SK-N-SH (cell line): ENCODE results near the gene FAM151A. TPM values are rescaled to one million over a fixed set of nuclear protein-coding genes. Genes with fewer than 3 reads are reported as not detected.

Experiments used
- CTCF ChIA-PET: fragments of 300-600, 350-600 bp; formaldehyde crosslinking; extraction: SDS; loops from one replicate; lab custom pipeline; 2021; lab: Yijun Ruan, JAX
- POLR2A ChIA-PET: fragments of 350-600 bp; sonication (Branson Sonifier 250); formaldehyde crosslinking; extraction: SDS; loops from one replicate; lab custom pipeline; 2020; ENCODE audit warnings: antibody characterized with exemption, inconsistent platforms; lab: Yijun Ruan, JAX
- DNase-seq: peaks from one replicate; pipeline ENCODE4 v3.0.0; 2012
- H2AFZ ChIP-seq: fragments of 200-600 bp; sonication (generic); 2 replicates; pipeline ENCODE4 v1.8.1; 2016; ENCODE audit warnings: antibody characterized with exemption, mild to moderate bottlenecking, low read depth
- H3F3A ChIP-seq: fragments of 200-600 bp; sonication (generic); replicated peaks from 2 replicates; pipeline ENCODE3; 2016; ENCODE audit warnings: antibody characterized with exemption, mild to moderate bottlenecking; ENCODE audit not compliant: insufficient read depth
- H3K27ac ChIP-seq, 2 experiments: fragments of 200-500 bp in 1 of 2; fragments of 200-600 bp in 1 of 2; sonication (Bioruptor generic) in 1 of 2; sonication (generic), shearing (Covaris generic) in 1 of 2; 2 replicates each; pipeline versions ENCODE4 v1.5.1 to v1.6.1; 2014 to 2016; ENCODE audit warnings: low read depth in 2 of 2, inconsistent platforms in 1 of 2, low read length in 1 of 2, mild to moderate bottlenecking in 1 of 2, mixed read lengths in 1 of 2
- H3K27me3 ChIP-seq: fragments of 200-600 bp; sonication (generic), shearing (Covaris generic); 2 replicates; pipeline ENCODE4 v1.6.1; 2016; ENCODE audit warnings: mixed run types; ENCODE audit not compliant: insufficient read depth
- H3K36me3 ChIP-seq, 2 experiments: fragments of 200-500 bp in 1 of 2; fragments of 200-600 bp in 1 of 2; sonication (Bioruptor generic) in 1 of 2; sonication (generic) in 1 of 2; replicated peaks in 1 of 2; 2 replicates each; pipeline versions ENCODE3 to v1.5.1; 2014 to 2016; ENCODE audit warnings: low read length in 1 of 2, mild to moderate bottlenecking in 1 of 2; ENCODE audit not compliant: insufficient read depth in 2 of 2, control insufficient read depth in 1 of 2
- H3K4me1 ChIP-seq, 2 experiments: fragments of 200-500 bp in 1 of 2; fragments of 200-600 bp in 1 of 2; sonication (Bioruptor generic) in 1 of 2; sonication (generic), shearing (Covaris generic) in 1 of 2; 2 replicates each; pipeline versions ENCODE4 v1.5.1 to v1.6.1; 2014 to 2016; ENCODE audit warnings: low read depth in 1 of 2, low read length in 1 of 2, mixed run types in 1 of 2; ENCODE audit not compliant: insufficient read depth in 2 of 2, control insufficient read depth in 1 of 2
- H3K4me2 ChIP-seq: fragments of 200-600 bp; sonication (generic), shearing (Covaris generic); 2 replicates; pipeline ENCODE4 v1.6.1; 2017; ENCODE audit warnings: mixed run types
- H3K4me3 ChIP-seq, 2 experiments: fragments of 200-500 bp in 1 of 2; fragments of 200-600 bp in 1 of 2; sonication (Bioruptor generic) in 1 of 2; sonication (generic), shearing (Covaris generic) in 1 of 2; 2 replicates each; pipeline versions ENCODE4 v1.5.1 to v1.8.1; 2014 to 2016; ENCODE audit warnings: low read depth in 2 of 2, inconsistent platforms in 1 of 2, low read length in 1 of 2, mild to moderate bottlenecking in 1 of 2, mixed read lengths in 1 of 2, moderate library complexity in 1 of 2
- H3K79me2 ChIP-seq: fragments of 200-600 bp; sonication (generic); 2 replicates; pipeline ENCODE4 v1.8.1; 2017; ENCODE audit warnings: mild to moderate bottlenecking; ENCODE audit not compliant: insufficient read depth
- H3K9ac ChIP-seq: fragments of 200-600 bp; sonication (generic); 2 replicates; pipeline ENCODE4 v1.6.1; 2017; ENCODE audit warnings: mixed run types
- H3K9me2 ChIP-seq: fragments of 200-600 bp; sonication (generic); 2 replicates; pipeline ENCODE4 v1.6.1; 2017; ENCODE audit warnings: mixed run types
- H3K9me3 ChIP-seq: fragments of 200-600 bp; sonication (generic); 2 replicates; pipeline ENCODE4 v1.6.1; 2017; ENCODE audit warnings: mixed run types, mild to moderate bottlenecking, moderate library complexity
- H4K20me1 ChIP-seq: fragments of 200-600 bp; sonication (generic); 2 replicates; pipeline ENCODE4 v1.6.1; 2017; ENCODE audit warnings: mild to moderate bottlenecking, mixed run types; ENCODE audit not compliant: insufficient read depth
- CHD2 ChIP-seq: fragments of 150-350 bp; IDR thresholded peaks from 2 replicates; pipeline ENCODE4 v1.6.1; 2018; ENCODE audit warnings: low read length; ENCODE audit not compliant: partially characterized antibody
- ELF1 ChIP-seq: IDR thresholded peaks from 2 replicates; pipeline ENCODE4 v1.4.0; 2012
- EP300 ChIP-seq, 2 experiments: IDR thresholded peaks; 2 replicates each; pipeline versions ENCODE4 v1.4.0 to v1.6.1; 2012; ENCODE audit warnings: borderline replicate concordance in 1 of 2, low read depth in 1 of 2, low read length in 1 of 2
- EZH2phosphoT487 ChIP-seq: fragments of 200-600 bp; sonication (generic); IDR thresholded peaks from 2 replicates; pipeline ENCODE4 v1.6.1; 2017; ENCODE audit warnings: low read depth, mixed run types, mild to moderate bottlenecking, antibody characterized with exemption, moderate library complexity, borderline replicate concordance
- FOXJ3 ChIP-seq: sonication (generic); formaldehyde crosslinking; IDR thresholded peaks from 2 replicates; pipeline ENCODE4 v1.5.1; 2020; ENCODE audit warnings: mild to moderate bottlenecking, missing genetic modification reagents
- JUND ChIP-seq: IDR thresholded peaks from 2 replicates; pipeline ENCODE4 v1.4.0; 2012
- MEF2A ChIP-seq: IDR thresholded peaks from 2 replicates; pipeline ENCODE4 v1.4.0; 2012; ENCODE audit warnings: low read depth, borderline replicate concordance
- MXI1 ChIP-seq: IDR thresholded peaks from 2 replicates; pipeline ENCODE4 v1.6.1; 2012; ENCODE audit warnings: mild to moderate bottlenecking, low read depth, low read length, improper control_type of control experiment
- NRF1 ChIP-seq: IDR thresholded peaks from 2 replicates; pipeline ENCODE4 v1.6.1; 2012; ENCODE audit warnings: low read depth, mild to moderate bottlenecking, low read length
- RAD21 ChIP-seq: IDR thresholded peaks from 2 replicates; pipeline ENCODE4 v1.6.1; 2012; ENCODE audit warnings: mild to moderate bottlenecking, low read length
- RCOR1 ChIP-seq: fragments of 150-350 bp; IDR thresholded peaks from 2 replicates; pipeline ENCODE4 v1.6.1; 2017; ENCODE audit warnings: antibody characterized with exemption, low read length
- RXRA ChIP-seq: IDR thresholded peaks from 2 replicates; pipeline ENCODE4 v1.4.0; 2012; ENCODE audit warnings: low read depth, mild to moderate bottlenecking, borderline replicate concordance
- SIN3A ChIP-seq: IDR thresholded peaks from 2 replicates; pipeline ENCODE4 v1.6.1; 2012; ENCODE audit warnings: low read depth, mild to moderate bottlenecking, low read length, moderate library complexity, borderline replicate concordance
- TAF1 ChIP-seq: IDR thresholded peaks from 2 replicates; pipeline ENCODE4 v1.6.1; 2012; ENCODE audit warnings: low read depth, mild to moderate bottlenecking, low read length, moderate library complexity, borderline replicate concordance
- TCF12 ChIP-seq: IDR thresholded peaks from 2 replicates; pipeline ENCODE4 v1.4.0; 2012
- TEAD4 ChIP-seq: IDR thresholded peaks from 2 replicates; pipeline ENCODE4 v1.4.0; 2012; ENCODE audit warnings: mild to moderate bottlenecking, borderline replicate concordance; ENCODE audit not compliant: insufficient read depth
- USF2 ChIP-seq: fragments of 150-350 bp; IDR thresholded peaks from 2 replicates; pipeline ENCODE4 v1.6.1; 2017; ENCODE audit warnings: antibody characterized with exemption, low read length, low read depth, borderline replicate concordance
- ZBTB33 ChIP-seq: IDR thresholded peaks from 2 replicates; pipeline ENCODE4 v1.4.0; 2012; ENCODE audit warnings: low read depth, borderline replicate concordance
- WGBS: methylation state at CpG from one replicate; pipeline ENCODE4 v1.1.6; 2017; ENCODE audit warnings: low lambda C conversion rate; 5-methylcytosine and 5-hydroxymethylcytosine counted together
- polyA plus RNA-seq, 3 experiments: library from polyadenylated mRNA; depleted of rRNA; stranded (reverse); fragments of >200 nt; gene quantifications; 2 replicates each; pipeline ENCODE4 v1.2.3, GENCODE V29; 2012
- TF ChIP-seq, protein P1 (sequence below): IDR thresholded peaks from 2 replicates; pipeline ENCODE4 v1.4.0; 2012; ENCODE audit warnings: low read depth, borderline replicate concordance

Gene FAM151A
- polyA plus RNA-seq, 1 of the 3 experiments (the other 2 are of a cell fraction), result not detected

DNA sequence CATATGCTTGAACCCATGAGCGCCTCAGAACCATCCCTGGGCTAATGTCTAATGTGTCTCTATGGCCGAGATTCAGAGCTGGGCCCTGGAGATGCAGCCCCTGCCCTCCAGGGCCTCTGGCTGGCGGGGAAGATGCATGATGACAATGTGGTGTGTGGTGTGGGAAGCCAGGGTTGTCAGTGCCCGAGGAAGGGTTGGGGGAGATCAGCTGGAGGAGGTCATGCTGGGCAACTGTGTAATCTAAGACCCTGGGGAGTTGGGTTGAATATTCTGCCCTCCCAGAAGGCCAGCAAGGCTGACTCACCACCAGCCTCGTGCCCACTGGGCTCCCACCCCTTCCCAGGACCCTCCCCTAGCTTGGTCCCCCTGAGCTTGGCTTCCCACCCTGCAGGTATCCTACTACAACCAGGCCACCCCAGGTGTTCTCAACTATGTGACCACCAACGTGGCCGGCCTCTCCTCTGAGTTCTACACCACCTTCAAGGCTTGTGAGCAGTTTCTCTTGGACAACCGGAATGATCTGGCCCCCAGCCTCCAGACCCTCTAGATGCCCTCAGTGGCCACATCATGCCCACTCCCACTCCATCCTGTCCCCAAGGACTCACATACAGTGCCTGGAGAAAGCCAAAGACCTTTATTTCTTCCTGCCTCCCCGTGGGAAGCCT is 14.6 kb downstream of the FAM151A start (continued):
- no peak for TF ChIP-seq ZBTB33
- TF ChIP-seq MXI1, result no peak
- TF ChIP-seq CHD2, result no peak
- no peak for TF ChIP-seq SIN3A
- TF ChIP-seq, protein P1, sequence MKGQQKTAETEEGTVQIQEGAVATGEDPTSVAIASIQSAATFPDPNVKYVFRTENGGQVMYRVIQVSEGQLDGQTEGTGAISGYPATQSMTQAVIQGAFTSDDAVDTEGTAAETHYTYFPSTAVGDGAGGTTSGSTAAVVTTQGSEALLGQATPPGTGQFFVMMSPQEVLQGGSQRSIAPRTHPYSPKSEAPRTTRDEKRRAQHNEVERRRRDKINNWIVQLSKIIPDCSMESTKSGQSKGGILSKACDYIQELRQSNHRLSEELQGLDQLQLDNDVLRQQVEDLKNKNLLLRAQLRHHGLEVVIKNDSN, result no peak
- no peak for TF ChIP-seq EZH2phosphoT487
- no peak for TF ChIP-seq USF2
- no peak for TF ChIP-seq RXRA
- no peak for TF ChIP-seq FOXJ3 (CRISPR knock-in tag)

DNA sequence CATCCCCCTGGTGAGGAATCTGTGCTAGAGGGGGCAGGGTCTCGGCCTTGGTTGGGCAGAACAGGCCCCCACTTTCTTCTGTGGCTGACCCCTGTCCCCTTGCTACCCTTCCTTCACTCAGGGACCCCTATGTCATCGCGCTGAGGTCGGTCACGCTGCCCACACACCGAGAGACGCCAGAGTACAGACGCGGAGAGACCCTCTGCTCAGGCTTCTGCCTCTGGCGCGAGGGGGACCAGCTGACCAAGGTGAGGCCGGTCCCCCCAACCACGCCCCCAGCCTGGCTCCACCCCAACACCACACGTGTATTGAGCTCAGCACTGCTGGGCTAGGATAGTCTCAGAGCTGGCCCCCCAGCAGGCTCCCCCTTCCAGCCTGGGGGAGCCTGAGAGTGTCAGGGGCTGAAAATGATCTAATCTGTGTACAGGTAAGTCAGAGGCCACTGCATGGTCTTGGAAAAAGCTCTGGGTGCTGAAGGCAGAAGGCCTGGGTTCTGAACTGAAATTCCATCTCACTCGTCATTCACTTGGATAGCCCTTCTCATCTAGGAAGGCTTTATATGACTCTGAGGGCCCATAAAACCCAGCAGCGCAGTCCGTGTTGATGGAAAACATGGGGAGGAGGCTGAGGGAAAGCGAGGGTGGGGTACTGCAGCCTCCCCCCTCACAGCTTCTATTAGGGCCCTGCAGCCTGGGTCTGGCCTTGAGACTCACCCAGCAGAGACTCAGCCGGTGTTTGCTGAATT is 15.3 kb downstream of the FAM151A start:
- no peaks in the 10 kb centered on the region for H3K9me3 ChIP-seq
- no peaks in the 10 kb centered on the region for H3K9me2 ChIP-seq
- CTCF ChIA-PET, result interaction anchor here (1.0 kb wide), 1 partner anchor 60 kb away, joined by 3 read pairs; the partner anchor contains the start of gene ACOT11
- 95% methylated on average over 12 of the region's 19 CpGs for WGBS
- TF ChIP-seq MEF2A (no peak), USF2 (no peak), NRF1 (no peak), EP300 (IDR thresholded peaks at IDR 0.05; ENCODE audit: borderline replicate concordance in 1 of 2, low read depth in 1 of 2, low read length in 1 of 2) (no peak), RCOR1 (no peak), TAF1 (no peak), TEAD4 (no peak), SIN3A (no peak), ZBTB33 (no peak), MXI1 (no peak), ELF1 (no peak), JUND (no peak), RAD21 (no peak), TCF12 (no peak)
- no peaks in the 10 kb centered on the region for H3F3A ChIP-seq
- H2AFZ ChIP-seq, result no peak overlapping the region
- no peak overlapping the region for H3K4me2 ChIP-seq
- H3K4me1 ChIP-seq, result peaks cover 0 to 21% of the 10 kb centered on the region in 2 experiments; a peak in 1 of 4 replicates
- POLR2A ChIA-PET, result no interaction called here
- no peaks in the 10 kb centered on the region for H3K27me3 ChIP-seq
- H3K36me3 ChIP-seq, result peaks cover 0 to 15% of the 10 kb centered on the region in 2 experiments
- no peak overlapping the region for H3K27ac ChIP-seq
- no peak overlapping the region for H3K9ac ChIP-seq
- no peaks in the 10 kb centered on the region for H4K20me1 ChIP-seq
- H3K79me2 ChIP-seq, result no peaks in the 10 kb centered on the region
- no peak overlapping the region for H3K4me3 ChIP-seq
- no peak for DNase-seq
